HG02571 (cell line): ENCODE measurements around the gene FAM98C.
"Not testable (repeated sequence)": the region's sequence is repeated elsewhere in the genome, so short reads cannot be mapped to it uniquely, and the experiment has no call there.

ENCODE experiments used
- ATAC-seq: cut with Tn5 transposase; IDR thresholded peaks from one replicate; pipeline ENCODE4 v1.9.1; 2021; ENCODE audit warnings: mild to moderate bottlenecking, moderate library complexity; ENCODE audit not compliant: unreplicated experiment

FAM98C gene

DNA sequence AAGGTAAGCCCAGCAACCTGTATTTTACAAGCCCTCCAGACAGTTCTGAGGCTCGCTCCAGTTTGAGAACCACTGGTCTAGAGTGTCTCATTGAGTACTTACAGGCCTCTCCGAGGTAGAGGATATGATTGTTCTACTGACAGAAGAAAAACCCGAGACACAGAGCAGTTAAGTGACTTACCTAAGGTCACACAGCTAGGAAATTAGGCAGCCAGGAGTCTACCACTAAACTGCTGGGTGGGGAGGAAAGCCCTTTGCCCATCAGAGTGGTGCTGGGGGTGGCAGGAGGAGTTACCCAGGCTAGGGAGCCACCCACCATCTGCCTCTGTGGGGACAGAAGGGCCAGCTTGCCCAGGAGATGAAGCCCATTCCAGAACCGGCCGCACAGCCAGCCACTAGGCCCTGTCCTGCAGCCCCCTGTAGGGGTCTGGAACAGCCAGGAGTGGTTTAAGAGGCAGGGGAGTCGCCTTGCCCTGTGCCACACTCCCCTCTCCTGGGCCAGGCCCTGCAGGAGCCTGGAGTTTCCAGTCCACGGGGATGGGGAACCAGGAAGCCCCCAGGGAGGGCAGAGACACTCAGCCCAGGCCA is 22.4 kb downstream of the FAM98C start:
- no peak for ATAC-seq

DNA sequence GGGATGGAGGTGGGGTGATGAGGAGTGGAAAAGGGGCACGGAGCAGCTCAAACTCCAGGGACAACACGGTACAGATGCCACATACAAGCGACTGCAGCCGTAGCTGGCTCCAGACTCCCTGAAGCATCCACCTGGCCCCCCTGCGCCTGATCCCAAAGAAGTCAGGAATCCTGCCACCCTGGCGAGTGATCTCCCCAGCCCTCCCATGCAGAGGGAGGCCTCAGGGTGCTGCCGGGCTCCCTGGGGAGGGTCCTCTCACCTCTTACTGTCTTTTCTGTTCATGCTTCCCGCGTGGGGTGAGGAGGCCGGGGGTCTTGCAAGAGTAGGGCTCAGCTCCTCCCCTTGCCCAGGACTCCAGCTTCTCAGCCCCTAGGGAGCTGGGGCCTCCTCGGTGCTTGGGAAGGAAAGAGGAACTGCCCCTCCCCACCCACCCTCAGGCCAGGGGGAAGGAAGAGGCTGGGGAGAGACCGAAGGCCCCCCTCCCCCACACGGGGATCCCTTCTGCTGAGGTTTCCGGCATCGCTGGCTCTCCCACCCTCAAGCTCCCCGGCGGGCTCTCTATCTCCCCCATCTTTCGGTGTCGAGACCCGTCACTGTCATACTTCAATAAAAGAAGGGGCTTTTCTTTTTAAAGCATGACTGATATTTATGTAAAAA is 23.0 kb downstream of the FAM98C start, which contains the start of gene RASGRP4:
TSS of gene RASGRP4 (minus strand) at position 410 of the 657 bp plus-strand sequence. CDS start at position 282, 128 bp downstream.
- no peak for ATAC-seq

- ATAC-seq = not testable (repeated sequence)
Measured at GRCh38 chr19:38427035-38427677, 24.3 kb downstream of the FAM98C start.

- no peak for ATAC-seq
Measured at GRCh38 chr19:38429055-38429810, 26.3 kb downstream of the FAM98C start.

GRCh38 chr19:38429811-38430156 is 26.9 kb downstream of the FAM98C start:
- ATAC-seq = no peak

- ATAC-seq = no peak
Measured at GRCh38 chr19:38430931-38431330, 28.0 kb downstream of the FAM98C start.

DNA sequence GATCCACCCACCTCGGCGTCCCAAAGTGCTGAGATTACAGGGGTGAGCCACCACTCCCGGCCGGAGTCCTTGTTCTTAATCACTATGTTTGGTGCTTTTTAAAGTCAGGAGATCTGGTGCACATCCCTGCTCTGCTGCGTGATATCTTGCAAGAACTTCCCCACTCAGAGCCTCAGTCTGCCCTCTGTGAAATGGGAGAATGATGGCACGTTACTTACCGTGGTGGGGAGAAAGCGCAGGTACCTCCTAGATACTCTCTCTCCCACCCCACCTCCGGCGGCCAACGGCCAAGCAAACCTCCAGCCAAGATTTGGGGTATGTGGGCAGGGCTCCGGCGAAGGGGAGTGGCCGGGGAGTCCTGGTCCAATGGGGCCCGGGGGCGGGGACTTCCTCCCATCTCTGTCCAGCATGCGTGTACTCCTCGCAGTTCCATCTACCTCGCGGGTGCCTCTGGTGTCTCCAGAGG is 30.4 kb downstream of the FAM98C start, which contains the start of gene RYR1:
TSS of gene RYR1 (plus strand) at position 424 of the 466 bp plus-strand sequence. CDS start 139 bp downstream, outside the sequence.
- ATAC-seq = no peak

- ATAC-seq = no peak
Measured at GRCh38 chr19:38434549-38435051, 31.7 kb downstream of the FAM98C start.

- no peak for ATAC-seq
Measured at GRCh38 chr19:38437295-38437694, 34.4 kb downstream of the FAM98C start.

GRCh38 chr19:38437917-38438316 is 35.0 kb downstream of the FAM98C start:
- no peak for ATAC-seq

DNA sequence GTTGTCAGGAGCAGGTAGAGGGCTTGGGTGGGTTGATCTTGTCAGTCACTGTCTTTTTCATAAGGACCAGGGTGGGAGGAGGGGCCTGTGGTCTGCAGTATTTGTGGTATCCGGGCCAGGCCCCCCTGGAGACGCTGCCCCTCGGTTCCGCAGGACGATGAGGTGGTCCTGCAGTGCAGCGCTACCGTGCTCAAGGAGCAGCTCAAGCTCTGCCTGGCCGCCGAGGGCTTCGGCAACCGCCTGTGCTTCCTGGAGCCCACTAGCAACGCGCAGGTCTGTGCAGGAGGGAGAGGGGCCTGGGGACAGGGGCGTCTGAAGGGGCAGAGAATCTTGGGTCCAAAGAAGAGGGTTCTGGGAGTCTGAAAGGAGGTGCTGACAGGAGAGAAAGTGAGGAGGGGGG is 37.7 kb downstream of the FAM98C start:
- no peak for ATAC-seq

DNA sequence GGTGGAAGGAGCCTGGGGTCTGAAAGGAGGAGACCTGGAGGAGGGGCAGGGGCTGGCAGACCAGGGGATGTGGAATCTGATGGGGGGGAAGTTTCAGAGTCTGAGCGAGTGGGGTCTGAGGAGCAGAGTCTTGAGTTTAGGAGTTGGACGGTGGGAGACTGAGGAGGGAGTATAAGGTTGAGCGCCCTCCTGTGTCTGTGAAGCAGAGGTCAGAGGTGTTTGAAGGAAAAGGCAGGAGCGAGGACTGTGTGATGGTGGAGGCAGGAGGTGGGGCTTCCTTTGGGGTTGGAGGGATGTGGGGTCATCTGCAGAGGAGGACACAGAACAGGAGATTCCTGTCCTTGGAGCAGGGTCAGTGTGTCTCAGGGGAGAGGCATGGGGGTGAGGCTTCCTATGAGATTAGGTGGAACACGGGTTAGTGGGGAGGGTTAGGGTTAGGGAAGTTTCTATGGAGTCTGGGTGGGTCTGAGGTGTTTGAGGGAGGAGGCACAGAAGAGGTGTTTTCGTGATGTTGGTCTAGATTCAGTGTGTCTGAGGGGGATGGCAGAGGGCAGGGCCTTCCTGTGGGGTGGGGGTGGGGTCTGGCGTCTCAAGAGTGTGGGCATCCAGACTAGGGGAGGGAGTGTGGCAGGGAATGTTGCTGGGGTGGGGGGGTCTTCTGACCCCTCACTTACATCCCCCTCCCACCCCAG is 38.9 kb downstream of the FAM98C start:
- no peak for ATAC-seq

- no peak for ATAC-seq
Measured at GRCh38 chr19:38442736-38443135, 39.8 kb downstream of the FAM98C start.

GRCh38 chr19:38443458-38443999 is 40.6 kb downstream of the FAM98C start:
- no peak for ATAC-seq

- ATAC-seq = no peak
Measured at GRCh38 chr19:38444026-38444425, 41.1 kb downstream of the FAM98C start.

DNA sequence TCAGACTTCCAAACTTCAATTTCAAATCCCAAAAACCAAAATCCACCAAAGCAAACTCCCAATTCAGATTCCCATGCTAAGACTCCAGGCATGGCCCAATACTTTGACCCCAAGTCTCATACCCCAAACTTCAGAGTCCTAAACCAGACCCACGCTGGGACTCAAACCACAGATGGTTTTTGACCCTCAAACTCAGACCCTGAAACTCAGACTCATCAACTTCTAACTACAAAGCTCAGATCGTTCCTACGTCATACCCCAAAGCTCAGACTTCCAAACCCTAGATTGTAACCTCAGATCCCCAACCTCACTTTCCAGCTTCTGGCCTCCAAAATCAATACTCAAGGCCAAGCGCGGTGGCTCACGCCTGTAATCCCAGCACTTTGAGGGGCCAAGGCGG is 42.5 kb downstream of the FAM98C start:
- ATAC-seq = no peak

DNA sequence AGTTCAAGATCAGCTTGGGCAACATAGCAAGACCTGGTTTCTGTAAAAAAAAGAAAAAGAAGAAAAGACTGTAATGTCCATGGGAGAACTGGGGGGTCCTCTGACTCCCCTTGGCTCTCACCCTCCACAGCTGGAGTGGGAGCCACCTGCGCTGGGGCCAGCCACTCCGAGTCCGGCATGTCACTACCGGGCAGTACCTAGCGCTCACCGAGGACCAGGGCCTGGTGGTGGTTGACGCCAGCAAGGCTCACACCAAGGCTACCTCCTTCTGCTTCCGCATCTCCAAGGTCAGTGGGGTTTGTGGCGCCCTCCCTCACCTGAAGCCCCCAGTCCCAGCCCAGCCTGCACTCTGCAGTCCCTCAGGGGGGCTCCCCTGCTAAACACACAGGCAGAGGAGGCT is 45.3 kb downstream of the FAM98C start:
- ATAC-seq = no peak

DNA sequence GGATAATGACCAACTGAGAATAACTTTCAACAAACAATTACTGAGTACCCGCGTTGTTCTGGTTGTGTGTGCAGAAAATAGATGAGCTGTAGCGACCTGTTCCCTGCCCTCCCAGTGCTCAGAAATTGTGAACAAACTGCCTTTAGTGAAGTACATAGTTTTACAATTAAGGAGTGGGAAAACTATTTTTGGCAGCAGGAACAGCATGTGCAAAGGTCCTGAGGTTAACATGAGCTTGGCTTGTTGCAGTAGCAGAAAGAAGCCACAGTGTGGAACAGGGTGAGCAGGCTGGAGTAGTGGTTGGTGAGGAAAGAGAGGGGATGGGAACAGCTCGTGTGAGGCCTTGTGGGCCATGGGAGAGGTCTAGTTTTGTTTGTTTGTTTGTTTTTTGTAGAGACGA is 46.6 kb downstream of the FAM98C start:
- no peak for ATAC-seq

DNA sequence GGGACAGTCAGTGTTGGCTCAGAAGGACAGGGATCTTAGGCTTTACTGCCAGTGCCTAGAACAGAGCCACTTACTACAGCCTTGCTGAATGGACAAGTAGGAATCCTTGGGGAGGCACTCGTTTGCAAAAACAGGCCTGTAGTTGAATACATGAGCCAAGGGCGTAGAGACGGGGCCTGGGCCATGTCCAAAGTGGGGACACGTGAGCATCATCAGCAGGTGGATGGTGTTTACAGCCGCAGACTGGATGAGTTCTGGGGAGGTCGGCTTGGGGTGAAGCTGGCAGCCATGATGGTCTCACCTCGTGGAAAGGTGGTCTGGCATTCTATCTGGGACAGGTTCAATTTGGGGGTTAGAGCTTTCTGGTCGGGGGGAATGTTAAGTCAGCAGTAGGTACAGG is 48.1 kb downstream of the FAM98C start:
- no peak for ATAC-seq

GRCh38 chr19:38451629-38452028 is 48.7 kb downstream of the FAM98C start:
- no peak for ATAC-seq
